Astrocyte (in vitro differentiated cells and primary cell): Measurements from ENCODE around the gene ATP6V0B. TPM values are rescaled to one million over a fixed set of nuclear protein-coding genes. Genes with fewer than 3 reads are reported as not detected.

Source experiments
- DNase-seq: peaks from one replicate; pipeline ENCODE4 v3.0.0-alpha.2; 2010; ENCODE audit warnings: low read depth
- FAIRE-seq: peaks from 2 replicates; lab custom pipeline; 2011; peaks lifted over from hg19 to GRCh38; lab: Jason Lieb, UNC
- H2AFZ ChIP-seq: 2 replicates; pipeline ENCODE4 v1.6.0; 2012; ENCODE audit warnings: low read depth, low read length, inconsistent platforms
- H3K27ac ChIP-seq: 2 replicates; pipeline ENCODE4 v1.5.1; 2011; ENCODE audit warnings: low read depth, low read length, inconsistent platforms
- H3K27me3 ChIP-seq: 2 replicates; pipeline ENCODE4 v1.6.0; 2011; ENCODE audit warnings: low read length, inconsistent platforms; ENCODE audit not compliant: insufficient read depth
- H3K36me3 ChIP-seq: 2 replicates; pipeline ENCODE4 v1.5.1; 2011; ENCODE audit warnings: low read length, inconsistent platforms; ENCODE audit not compliant: insufficient read depth
- H3K4me1 ChIP-seq: 2 replicates; pipeline ENCODE4 v1.5.1; 2011; ENCODE audit warnings: low read length, inconsistent platforms; ENCODE audit not compliant: insufficient read depth
- H3K4me2 ChIP-seq: 2 replicates; pipeline ENCODE4 v1.6.0; 2012; ENCODE audit warnings: low read length, inconsistent platforms
- H3K4me3 ChIP-seq: 2 replicates; pipeline ENCODE4 v1.5.1; 2011; ENCODE audit warnings: low read depth, mild to moderate bottlenecking, low read length, inconsistent platforms; ENCODE audit not compliant: insufficient read depth
- H3K79me2 ChIP-seq: 2 replicates; pipeline ENCODE4 v1.6.0; 2012; ENCODE audit warnings: mild to moderate bottlenecking, low read length, inconsistent platforms; ENCODE audit not compliant: insufficient read depth
- H3K9ac ChIP-seq: 2 replicates; pipeline ENCODE4 v1.6.0; 2012; ENCODE audit warnings: mild to moderate bottlenecking, low read length, inconsistent platforms
- H3K9me3 ChIP-seq: 2 replicates; pipeline ENCODE4 v1.5.1; 2012; ENCODE audit warnings: low read depth, mild to moderate bottlenecking, low read length, inconsistent platforms; ENCODE audit not compliant: insufficient read depth
- H4K20me1 ChIP-seq: 2 replicates; pipeline ENCODE4 v1.6.0; 2012; ENCODE audit warnings: low read length, inconsistent platforms; ENCODE audit not compliant: insufficient read depth
- H3K27ac Mint-ChIP-seq: one replicate; pipeline ENCODE4 v1.8.0; 2021; ENCODE audit warnings: mild to moderate bottlenecking, mixed read lengths; ENCODE audit not compliant: unreplicated experiment
- H3K27me3 Mint-ChIP-seq: one replicate; pipeline ENCODE4 v1.8.0; 2021; ENCODE audit warnings: low read depth, mixed read lengths; ENCODE audit not compliant: unreplicated experiment
- H3K36me3 Mint-ChIP-seq: one replicate; pipeline ENCODE4 v1.8.0; 2021; ENCODE audit warnings: low read depth, mixed read lengths; ENCODE audit not compliant: unreplicated experiment
- H3K4me1 Mint-ChIP-seq: one replicate; pipeline ENCODE4 v1.8.0; 2021; ENCODE audit warnings: low read depth, mixed read lengths; ENCODE audit not compliant: unreplicated experiment
- H3K4me3 Mint-ChIP-seq: one replicate; pipeline ENCODE4 v1.8.0; 2021; ENCODE audit warnings: mild to moderate bottlenecking, moderate library complexity, mixed read lengths; ENCODE audit not compliant: unreplicated experiment
- H3K9me3 Mint-ChIP-seq: one replicate; pipeline ENCODE4 v1.8.0; 2021; ENCODE audit warnings: mild to moderate bottlenecking, mixed read lengths; ENCODE audit not compliant: unreplicated experiment
- EZH2 ChIP-seq: IDR thresholded peaks from 2 replicates; pipeline ENCODE4 v1.6.1; 2012; ENCODE audit warnings: mild to moderate bottlenecking, low read length, inconsistent platforms; ENCODE audit not compliant: insufficient read depth
- total RNA-seq: library from RNA; stranded (reverse); gene quantifications from 2 replicates; pipeline ENCODE4 v1.2.1, GENCODE V29; 2021
- TF ChIP-seq, protein P1 (sequence below): IDR thresholded peaks from 2 replicates; pipeline ENCODE4 v1.5.1; 2011; ENCODE audit warnings: low read depth, mild to moderate bottlenecking, inconsistent platforms, low read length, moderate library complexity; ENCODE audit not compliant: insufficient read depth

Gene ATP6V0B
- total RNA-seq, 1 donor from 2014 or later: 175 TPM

DNA sequence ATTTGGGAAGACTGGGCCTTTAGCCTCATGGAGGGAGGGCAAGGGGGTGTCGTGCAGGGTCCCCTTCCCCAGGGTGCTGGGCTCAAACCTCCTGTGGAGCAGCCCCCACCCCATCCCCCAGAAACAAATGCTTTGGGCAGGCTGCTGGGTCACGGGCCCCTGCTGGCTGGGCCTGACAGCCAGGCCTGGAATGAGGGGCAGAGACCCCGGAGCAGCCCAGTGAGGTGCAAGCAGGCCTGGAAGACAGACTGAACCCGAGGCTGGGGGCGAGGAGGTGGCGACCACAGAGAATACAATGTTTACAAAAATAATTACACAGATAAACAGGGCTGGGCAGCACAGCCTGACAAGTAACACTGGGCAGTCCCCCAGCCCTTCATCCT is 22.0 kb downstream of the ATP6V0B start:
- no peak for DNase-seq
- H3K79me2 ChIP-seq: no peaks in the 10 kb centered on the region
- H2AFZ ChIP-seq: no peak overlapping the region

DNA sequence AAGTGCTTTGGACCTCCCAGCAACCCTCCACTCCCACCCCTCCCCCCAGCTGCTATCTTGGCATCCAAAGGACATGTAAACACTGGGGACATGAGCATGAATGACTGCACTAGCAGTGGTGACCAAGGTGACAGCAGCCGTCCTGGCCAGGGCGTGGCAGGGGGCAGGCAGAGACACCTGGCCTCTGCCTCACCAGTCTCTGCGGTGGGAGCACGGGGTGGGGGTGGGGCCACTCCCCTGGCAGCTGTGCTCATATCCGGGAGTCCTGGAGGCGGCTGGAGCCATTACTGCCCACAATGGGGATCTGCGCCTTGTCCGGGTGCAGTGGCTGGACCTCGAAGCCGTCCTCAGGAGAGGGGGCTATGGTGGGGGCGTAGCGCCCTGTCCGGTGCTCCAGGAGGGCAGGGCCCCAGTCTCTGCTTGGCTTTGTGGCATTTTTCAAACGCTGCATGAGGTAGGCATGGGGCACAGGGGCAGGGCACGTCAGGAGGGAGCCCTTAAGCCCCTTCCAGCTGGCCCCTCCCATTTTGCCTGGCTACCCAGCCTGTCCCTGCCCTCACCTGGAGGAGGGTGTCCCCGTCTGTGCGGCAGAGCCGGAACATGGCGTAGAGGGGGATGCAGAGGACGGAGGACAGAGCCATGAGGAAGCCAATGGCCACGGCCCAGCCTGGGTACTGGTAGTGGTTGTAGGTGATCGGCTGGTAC is 22.7 kb downstream of the ATP6V0B start:
- DNase-seq: no peak
- Histone ChIP-seq H3K9me3 (no peaks in the 10 kb centered on the region), H3K4me3 (no peak overlapping the region), H3K4me2 (no peak overlapping the region), H3K27ac (no peak overlapping the region), H4K20me1 (no peaks in the 10 kb centered on the region), H2AFZ (no peak overlapping the region), H3K4me1 (no peaks in the 10 kb centered on the region), H3K27me3 (no peaks in the 10 kb centered on the region), H3K36me3 (no peaks in the 10 kb centered on the region), H3K9ac (no peak overlapping the region), H3K79me2 (no peaks in the 10 kb centered on the region)
- H3K27ac Mint-ChIP-seq: no peak overlapping the region
- no peak overlapping the region for H3K4me3 Mint-ChIP-seq
- FAIRE-seq: no peak
- peaks cover 21% of the 10 kb centered on the region for H3K36me3 Mint-ChIP-seq
- H3K4me1 Mint-ChIP-seq: peaks cover 2% of the 10 kb centered on the region
- peaks cover 2% of the 10 kb centered on the region for H3K27me3 Mint-ChIP-seq
- no peak for TF ChIP-seq EZH2
- TF ChIP-seq, protein P1, sequence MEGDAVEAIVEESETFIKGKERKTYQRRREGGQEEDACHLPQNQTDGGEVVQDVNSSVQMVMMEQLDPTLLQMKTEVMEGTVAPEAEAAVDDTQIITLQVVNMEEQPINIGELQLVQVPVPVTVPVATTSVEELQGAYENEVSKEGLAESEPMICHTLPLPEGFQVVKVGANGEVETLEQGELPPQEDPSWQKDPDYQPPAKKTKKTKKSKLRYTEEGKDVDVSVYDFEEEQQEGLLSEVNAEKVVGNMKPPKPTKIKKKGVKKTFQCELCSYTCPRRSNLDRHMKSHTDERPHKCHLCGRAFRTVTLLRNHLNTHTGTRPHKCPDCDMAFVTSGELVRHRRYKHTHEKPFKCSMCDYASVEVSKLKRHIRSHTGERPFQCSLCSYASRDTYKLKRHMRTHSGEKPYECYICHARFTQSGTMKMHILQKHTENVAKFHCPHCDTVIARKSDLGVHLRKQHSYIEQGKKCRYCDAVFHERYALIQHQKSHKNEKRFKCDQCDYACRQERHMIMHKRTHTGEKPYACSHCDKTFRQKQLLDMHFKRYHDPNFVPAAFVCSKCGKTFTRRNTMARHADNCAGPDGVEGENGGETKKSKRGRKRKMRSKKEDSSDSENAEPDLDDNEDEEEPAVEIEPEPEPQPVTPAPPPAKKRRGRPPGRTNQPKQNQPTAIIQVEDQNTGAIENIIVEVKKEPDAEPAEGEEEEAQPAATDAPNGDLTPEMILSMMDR: no peak
- peaks cover 2% of the 10 kb centered on the region for H3K9me3 Mint-ChIP-seq

More for the DNA sequence above, 22.0 kb downstream of the ATP6V0B start:
- no peaks in the 10 kb centered on the region for H3K36me3 ChIP-seq
- peaks cover 2% of the 10 kb centered on the region for H3K9me3 Mint-ChIP-seq
- H3K27ac Mint-ChIP-seq: no peak overlapping the region
- peaks cover 2% of the 10 kb centered on the region for H3K4me1 Mint-ChIP-seq
- H4K20me1 ChIP-seq: no peaks in the 10 kb centered on the region
- no peak overlapping the region for H3K9ac ChIP-seq
- no peaks in the 10 kb centered on the region for H3K9me3 ChIP-seq
- H3K4me1 ChIP-seq: no peaks in the 10 kb centered on the region
- no peak overlapping the region for H3K27ac ChIP-seq
- H3K4me3 ChIP-seq: no peak overlapping the region
- no peak for TF ChIP-seq EZH2
- TF ChIP-seq, protein P1: no peak
- H3K4me2 ChIP-seq: no peak overlapping the region
- no peak overlapping the region for H3K4me3 Mint-ChIP-seq
- H3K36me3 Mint-ChIP-seq: peaks cover 17% of the 10 kb centered on the region
- FAIRE-seq: no peak
- no peaks in the 10 kb centered on the region for H3K27me3 ChIP-seq
- peaks cover 2% of the 10 kb centered on the region for H3K27me3 Mint-ChIP-seq

GRCh38 chr1:43998000-43998378 is 23.2 kb downstream of the ATP6V0B start:
- Histone ChIP-seq H3K36me3 (no peaks in the 10 kb centered on the region), H3K27me3 (no peaks in the 10 kb centered on the region), H2AFZ (no peak overlapping the region), H3K9me3 (no peaks in the 10 kb centered on the region), H4K20me1 (no peaks in the 10 kb centered on the region), H3K4me3 (no peak overlapping the region), H3K9ac (no peak overlapping the region), H3K4me1 (no peaks in the 10 kb centered on the region), H3K27ac (no peak overlapping the region), H3K79me2 (no peaks in the 10 kb centered on the region), H3K4me2 (no peak overlapping the region)
- no peak overlapping the region for H3K4me3 Mint-ChIP-seq
- TF ChIP-seq, protein P1: no peak
- no peak for TF ChIP-seq EZH2
- peaks cover 2% of the 10 kb centered on the region for H3K27me3 Mint-ChIP-seq
- no peak overlapping the region for H3K27ac Mint-ChIP-seq
- no peak for FAIRE-seq
- peaks cover 21% of the 10 kb centered on the region for H3K36me3 Mint-ChIP-seq
- no peaks in the 10 kb centered on the region for H3K4me1 Mint-ChIP-seq
- no peaks in the 10 kb centered on the region for H3K9me3 Mint-ChIP-seq
- DNase-seq: no peak
